HG03103 (cell line): ENCODE results near the gene PGF.

Experiments
- ATAC-seq: cut with Tn5 transposase; IDR thresholded peaks from one replicate; pipeline ENCODE4 v1.9.1; 2021; ENCODE audit warnings: low read depth; ENCODE audit not compliant: unreplicated experiment

PGF gene

GRCh38 chr14:74959596-74960180, 4.3 kb upstream of the PGF start:
- ATAC-seq, result no peak

GRCh38 chr14:74956280-74957072, 1.1 kb upstream of the PGF start:
- ATAC-seq, result no peak

GRCh38 chr14:74956027-74956279, 556 bp upstream of the PGF start:
- no peak for ATAC-seq

GRCh38 chr14:74954947-74955228, 509 bp downstream of the PGF start:
- ATAC-seq, result no peak

- no peak for ATAC-seq
Observed at GRCh38 chr14:74954232-74954946, 1.0 kb downstream of the PGF start.

- ATAC-seq, result no peak
Observed at GRCh38 chr14:74953686-74954085, 1.7 kb downstream of the PGF start.

GRCh38 chr14:74952697-74953484, 2.5 kb downstream of the PGF start:
- no peak for ATAC-seq

- ATAC-seq, result no peak
Observed at GRCh38 chr14:74952180-74952665, 3.2 kb downstream of the PGF start.

GRCh38 chr14:74951443-74952179, 3.8 kb downstream of the PGF start:
- ATAC-seq, result no peak

- ATAC-seq, result no peak
Observed at GRCh38 chr14:74950795-74951442, 4.5 kb downstream of the PGF start.

GRCh38 chr14:74949859-74950573, 5.4 kb downstream of the PGF start:
- ATAC-seq, result no peak

GRCh38 chr14:74949191-74949601, 6.2 kb downstream of the PGF start:
- no peak for ATAC-seq

- ATAC-seq, result no peak
Observed at GRCh38 chr14:74948228-74949175, 6.9 kb downstream of the PGF start.

- no peak for ATAC-seq
Observed at GRCh38 chr14:74947353-74948227, 7.8 kb downstream of the PGF start.

GRCh38 chr14:74946659-74947281, 8.6 kb downstream of the PGF start:
- ATAC-seq, result no peak

- ATAC-seq, result no peak
Observed at GRCh38 chr14:74945852-74946658, 9.3 kb downstream of the PGF start.
